Hematopoietic multipotent progenitor cell treated with erythropoietin and hydrocortisone succinate and interleukin-3 and kit ligand, for 17 days (in vitro differentiated cells): Measurements from ENCODE around the gene BRINP3.

ENCODE experiments used
- DNase-seq: peaks from one replicate; pipeline ENCODE4 v3.0.0-alpha.2; 2015; ENCODE audit warnings: low spot score

The BRINP3 gene

GRCh38 chr1:190104961-190105360 lies 372.7 kb downstream of the BRINP3 start:
- no peak for DNase-seq

GRCh38 chr1:190102757-190103326 lies 374.8 kb downstream of the BRINP3 start:
- no peak for DNase-seq

- DNase-seq, result no peak
Measured at GRCh38 chr1:190101756-190102155, 375.9 kb downstream of the BRINP3 start.

GRCh38 chr1:190098756-190099155 lies 378.9 kb downstream of the BRINP3 start:
- no peak for DNase-seq

GRCh38 chr1:190098107-190098506 lies 379.6 kb downstream of the BRINP3 start:
- DNase-seq, result no peak

GRCh38 chr1:190095596-190095995 lies 382.1 kb downstream of the BRINP3 start:
- DNase-seq, result no peak

GRCh38 chr1:190084552-190084951 lies 393.1 kb downstream of the BRINP3 start:
- DNase-seq, result no peak

- no peak for DNase-seq
Measured at GRCh38 chr1:190068304-190068703, 409.4 kb downstream of the BRINP3 start.

- DNase-seq, result no peak
Measured at GRCh38 chr1:190067592-190067991, 410.1 kb downstream of the BRINP3 start.

GRCh38 chr1:190066011-190066410 lies 411.7 kb downstream of the BRINP3 start:
- DNase-seq, result no peak

GRCh38 chr1:190049314-190049713 lies 428.4 kb downstream of the BRINP3 start:
- DNase-seq, result no peak
